HepG2 (cell line): ENCODE measurements around the gene ARHGDIA. TPM values are rescaled to one million over a fixed set of nuclear protein-coding genes. Genes with fewer than 3 reads are reported as not detected.
A peak's percentile ranks its signal among the peaks of the same experiment; 100 is the strongest.

ENCODE experiments used
- ATAC-seq: fragments of 200-7000 bp; cut with Tn5 transposase; 3 replicates; pipeline ENCODE4 v1.9.1; 2020; ENCODE audit warnings: mild to moderate bottlenecking, moderate library complexity
- BruUV-seq: library from RNA; stranded (reverse); fragments of 400-500 nt; replicated peaks from 2 replicates; lab custom pipeline; 2021; lab: Mats Ljungman, UMichigan
- CTCF ChIA-PET: fragments of 300-600 bp; formaldehyde crosslinking; extraction: SDS; loops from one replicate; lab custom pipeline; 2021; ENCODE audit warnings: low total read pairs, inconsistent platforms, low intra/inter-chr PET ratio; lab: Yijun Ruan, JAX
- POLR2A ChIA-PET: fragments of 350-600 bp; sonication (Branson Sonifier 250); formaldehyde crosslinking; loops from one replicate; lab custom pipeline; 2020; ENCODE audit warnings: antibody characterized with exemption, inconsistent platforms; lab: Yijun Ruan, JAX
- DNase-seq: peaks from one replicate; pipeline ENCODE4 v3.0.0-alpha.2; 2015; ENCODE audit warnings: low spot score
- FAIRE-seq: peaks from 3 replicates; lab custom pipeline; 2011; peaks lifted over from hg19 to GRCh38; lab: Jason Lieb, UNC
- H2AFZ ChIP-seq: one replicate; pipeline ENCODE4 v1.6.1; 2011; ENCODE audit warnings: low read length, inconsistent platforms
- H3K27ac ChIP-seq: fragments of 300-600 bp; 3 replicates; pipeline ENCODE4 v1.8.0; 2011; ENCODE audit warnings: mixed run types, mild to moderate bottlenecking, mixed read lengths, low read length, inconsistent platforms; ENCODE audit not compliant: insufficient read depth; ENCODE audit errors: extremely low read length
- H3K27me3 ChIP-seq, 2 experiments: fragments of 200-600 bp in 1 of 2; 2 replicates in 1 of 2; 3 replicates in 1 of 2; pipeline versions ENCODE4 v1.6.0 to v1.8.0; 2011; ENCODE audit warnings: low read length in 2 of 2, mild to moderate bottlenecking in 2 of 2, moderate library complexity in 2 of 2, inconsistent platforms in 1 of 2; ENCODE audit not compliant: insufficient read depth in 2 of 2, control insufficient read depth in 1 of 2
- H3K36me3 ChIP-seq, 2 experiments: fragments of 200-600 bp in 1 of 2; replicated peaks in 1 of 2; 2 replicates in 1 of 2; 3 replicates in 1 of 2; pipeline versions ENCODE4 v1.5.1 to v1.8.0; 2011; ENCODE audit warnings: low read length in 2 of 2, inconsistent platforms in 1 of 2; ENCODE audit not compliant: insufficient read depth in 2 of 2, control insufficient read depth in 1 of 2
- H3K4me1 ChIP-seq: 2 replicates; pipeline ENCODE4 v1.5.1; 2012; ENCODE audit warnings: low read length, inconsistent platforms; ENCODE audit not compliant: insufficient read depth
- H3K4me2 ChIP-seq: 2 replicates; pipeline ENCODE4 v1.6.0; 2011; ENCODE audit warnings: low read depth, low read length, inconsistent platforms
- H3K4me3 ChIP-seq, 3 experiments: fragments of 200-600 bp in 1 of 3; sonication (generic), shearing (Covaris generic) in 1 of 3; replicated peaks in 1 of 3; 2 replicates each; pipeline ENCODE4 v1.5.1; 2011 to 2016; ENCODE audit warnings: low read length in 3 of 3, inconsistent platforms in 2 of 3, low read depth in 2 of 3, mild to moderate bottlenecking in 2 of 3, control low read depth in 1 of 3, mixed read lengths in 1 of 3; ENCODE audit not compliant: insufficient read depth in 1 of 3
- H3K79me2 ChIP-seq: one replicate; pipeline ENCODE4 v1.6.1; 2011; ENCODE audit warnings: low read length, inconsistent platforms; ENCODE audit not compliant: insufficient read depth
- H3K9ac ChIP-seq: 2 replicates; pipeline ENCODE4 v1.6.0; 2011; ENCODE audit warnings: mild to moderate bottlenecking, low read depth, low read length, inconsistent platforms; ENCODE audit not compliant: insufficient read depth
- H3K9me3 ChIP-seq: 2 replicates; pipeline ENCODE4 v1.5.1; 2012; ENCODE audit warnings: mild to moderate bottlenecking, low read length
- H4K20me1 ChIP-seq: 2 replicates; pipeline ENCODE4 v1.6.0; 2011; ENCODE audit warnings: inconsistent platforms, mild to moderate bottlenecking, low read length, moderate library complexity; ENCODE audit not compliant: insufficient read depth
- CAMTA2 ChIP-seq: sonication (generic); formaldehyde crosslinking; IDR thresholded peaks from 2 replicates; pipeline ENCODE4 v1.4.0; 2020; ENCODE audit warnings: mild to moderate bottlenecking, missing genetic modification reagents, borderline replicate concordance
- GMEB1 ChIP-seq: sonication (generic); formaldehyde crosslinking; IDR thresholded peaks from 2 replicates; pipeline ENCODE4 v1.5.1; 2020; ENCODE audit warnings: missing genetic modification reagents, mild to moderate bottlenecking, borderline replicate concordance
- GRHL1 ChIP-seq: sonication (generic); formaldehyde crosslinking; conservative IDR thresholded peaks from 2 replicates; pipeline ENCODE4 v1.8.0; 2022; ENCODE audit warnings: missing genetic modification reagents
- MEF2D ChIP-seq: sonication (generic); formaldehyde crosslinking; IDR thresholded peaks from 2 replicates; pipeline ENCODE4 v1.5.1; 2020; ENCODE audit warnings: mild to moderate bottlenecking, missing genetic modification reagents
- MXD1 ChIP-seq: sonication (generic); formaldehyde crosslinking; IDR thresholded peaks from 2 replicates; pipeline ENCODE4 v1.4.0; 2020; ENCODE audit warnings: mild to moderate bottlenecking, missing genetic modification reagents
- NPAS2 ChIP-seq: sonication (generic); formaldehyde crosslinking; IDR thresholded peaks from 2 replicates; pipeline ENCODE4 v1.8.0; 2022; ENCODE audit warnings: mild to moderate bottlenecking, missing genetic modification reagents, borderline replicate concordance
- RBFOX2 ChIP-seq: fragments of 200-400 bp; formaldehyde crosslinking; IDR thresholded peaks from 2 replicates; pipeline ENCODE4 v1.6.1; 2017; ENCODE audit warnings: low read depth, mild to moderate bottlenecking, low read length
- SMAD3 ChIP-seq: sonication (generic); formaldehyde crosslinking; IDR thresholded peaks from 2 replicates; pipeline ENCODE4 v1.4.0; 2020; ENCODE audit warnings: missing genetic modification reagents
- TFAP4 ChIP-seq: sonication (generic); IDR thresholded peaks from 2 replicates; pipeline ENCODE4 v1.6.1; 2016; ENCODE audit warnings: low read depth, borderline replicate concordance
- TFE3 ChIP-seq: IDR thresholded peaks from 2 replicates; pipeline ENCODE4 v1.6.1; 2016
- ZC3H13 ChIP-seq: sonication (generic); formaldehyde crosslinking; IDR thresholded peaks from 2 replicates; pipeline ENCODE4 v1.8.1; 2023; ENCODE audit warnings: mild to moderate bottlenecking, missing genetic modification reagents, moderate library complexity
- ZMAT5 ChIP-seq: sonication (generic); formaldehyde crosslinking; IDR thresholded peaks from 2 replicates; pipeline ENCODE4 v1.5.0; 2020; ENCODE audit warnings: mild to moderate bottlenecking, low read depth, missing genetic modification reagents, borderline replicate concordance
- ZNF781 ChIP-seq: sonication (generic); formaldehyde crosslinking; IDR thresholded peaks from 2 replicates; pipeline ENCODE4 v1.5.1; 2020; ENCODE audit warnings: borderline replicate concordance, mild to moderate bottlenecking, missing genetic modification reagents; ENCODE audit errors: not compliant biosample characterization
- WGBS: methylation state at CpG from one replicate; pipeline ENCODE4 v1.1.6; 2017; ENCODE audit warnings: low lambda C conversion rate; 5-methylcytosine and 5-hydroxymethylcytosine counted together
- in situ Hi-C: cut with HindIII; loops from 2 replicates; pipeline ENCODE4 v1.10.0; 2017; ENCODE audit warnings: low pct_unique_long_range_greater_than_20kb; ENCODE audit not compliant: extremely low pct_ligation_motif_present
- intact Hi-C: fragments of 100-400 bp; cut with micrococcal nuclease; formaldehyde crosslinking; loops from one replicate; pipeline ENCODE4 v1.10.0; 2022; ENCODE audit not compliant: unreplicated experiment
- polyA plus RNA-seq, 8 experiments: library from polyadenylated mRNA; depleted of rRNA in 3 of 8; stranded (reverse) in 7 of 8; unstranded in 1 of 8; fragments of >200 nt; fragmentation: Illumina TruSeq in 4 of 8; extraction: Trizol in 4 of 8; gene quantifications; 2 replicates each; pipeline versions ENCODE4 v1.2.1 to v1.2.3, GENCODE V29; 2011 to 2016; ENCODE audit warnings: low read depth in 4 of 8, missing spikeins in 1 of 8, mixed read lengths in 1 of 8; ENCODE audit not compliant: insufficient read depth in 1 of 8
- total RNA-seq, 5 experiments: library from RNA; depleted of rRNA; stranded (reverse); fragments of >200 nt; fragmentation: Illumina TruSeq; extraction: Trizol; gene quantifications; 2 replicates each; pipeline ENCODE4 v1.2.3, GENCODE V29; 2016; ENCODE audit warnings: low read depth in 1 of 5

The ARHGDIA gene
- total and polyA plus RNA-seq, 2 of the 13 experiments (the other 11 are each of a cell fraction or from before 2014, with no cell fraction given): 40.0 to 64.0 TPM

GRCh38 chr17:81834831-81835267 lies 36.3 kb downstream of the ARHGDIA start, which contains the start of gene PPP1R27 (continued):
- TF ChIP-seq RBFOX2 (peak; percentile 20; the same call in 1 of the 2 replicates), TFE3 (no peak), CAMTA2 (0 out of 2 replicates have a peak, but pooled peaks have one; percentile 3), SMAD3 (CRISPR knock-in tag) (no peak)

GRCh38 chr17:81833921-81834830 lies 37.0 kb downstream of the ARHGDIA start:
- H3K4me1 ChIP-seq: peaks cover 67% of the 10 kb centered on the region
- H3K27me3 ChIP-seq: no peaks in the 10 kb centered on the region; a peak in 1 of 5 replicates
- FAIRE-seq: no peak
- BruUV-seq: no TSS peak
- ATAC-seq: no peak
- H4K20me1 ChIP-seq: no peaks in the 10 kb centered on the region
- in situ Hi-C loops: no loop called here
- 82% methylated on average over 25 of the region's 31 CpGs for WGBS
- no peaks in the 10 kb centered on the region for H3K36me3 ChIP-seq
- H3K4me2 ChIP-seq: peak overlapping the region; percentile 84
- POLR2A ChIA-PET: interaction anchor here (1.0 to 8.9 kb wide), 34 partner anchors 8 to 269 kb away, joined by 3 to 52 read pairs (median 8); partner anchors contain the start of genes ARHGDIA, ARL16, CCDC137 and CENPX
- intact Hi-C loops: no loop called here
- CTCF ChIA-PET: no interaction called here
- peak overlapping the region; percentile 93 for H3K27ac ChIP-seq
- H3K9me3 ChIP-seq: no peaks in the 10 kb centered on the region
- no peak for DNase-seq
- H2AFZ ChIP-seq: no peak overlapping the region
- H3K79me2 ChIP-seq: peaks cover 16% of the 10 kb centered on the region
- H3K4me3 ChIP-seq: peak overlapping the region; percentile 50 to 72 (median 62); a peak in 5 of 6 replicates
- peak overlapping the region; percentile 79 for H3K9ac ChIP-seq
- TF ChIP-seq MXD1 (CRISPR knock-in tag): no peak
- no peak for TF ChIP-seq ZMAT5 (CRISPR knock-in tag)
- TF ChIP-seq NPAS2 (CRISPR knock-in tag): no peak
- 0 out of 2 replicates have a peak, but pooled peaks have one; percentile 18 for TF ChIP-seq ZC3H13 (CRISPR knock-in tag)
- TF ChIP-seq GRHL1: no peak
- no peak for TF ChIP-seq ZNF781 (CRISPR knock-in tag)
- TF ChIP-seq MEF2D (CRISPR knock-in tag): no peak
- no peak for TF ChIP-seq TFAP4
- TF ChIP-seq GMEB1 (CRISPR knock-in tag): no peak
